HG02678 (cell line): ENCODE measurements around the gene OR10G3.

Experiments
- ATAC-seq: cut with Tn5 transposase; IDR thresholded peaks from one replicate; pipeline ENCODE4 v1.9.1; 2021; ENCODE audit warnings: mild to moderate bottlenecking, moderate library complexity; ENCODE audit not compliant: unreplicated experiment

OR10G3 gene

GRCh38 chr14:21536418-21537089 is 43.3 kb downstream of the OR10G3 start:
- no peak for ATAC-seq

- no peak for ATAC-seq
These were observed 44.1 kb downstream of the OR10G3 start for GRCh38 chr14:21535545-21536417.

- no peak for ATAC-seq
These were observed 45.3 kb downstream of the OR10G3 start for GRCh38 chr14:21534576-21534975.

- ATAC-seq = no peak
These were observed 46.6 kb downstream of the OR10G3 start for GRCh38 chr14:21533294-21533693.

- ATAC-seq = no peak
These were observed 50.4 kb downstream of the OR10G3 start for GRCh38 chr14:21529515-21529914.

GRCh38 chr14:21528381-21529348 is 51.2 kb downstream of the OR10G3 start:
- no peak for ATAC-seq

- no peak for ATAC-seq
These were observed 52.6 kb downstream of the OR10G3 start for GRCh38 chr14:21527318-21527679.

- ATAC-seq = peak; percentile 68
These were observed 53.1 kb downstream of the OR10G3 start for GRCh38 chr14:21526672-21527317.

GRCh38 chr14:21525962-21526671 is 53.8 kb downstream of the OR10G3 start, which contains the start of gene SALL2:
SALL2 (minus strand) TSS chr14:21526346; CDS start chr14:21526127, 219 bp downstream.
- ATAC-seq = peak; percentile 64

GRCh38 chr14:21525571-21525961 is 54.3 kb downstream of the OR10G3 start:
- no peak for ATAC-seq

- no peak for ATAC-seq
These were observed 55.0 kb downstream of the OR10G3 start for GRCh38 chr14:21524575-21525490.

- ATAC-seq = no peak
These were observed 56.7 kb downstream of the OR10G3 start for GRCh38 chr14:21523203-21523602.

- ATAC-seq = no peak
These were observed 58.4 kb downstream of the OR10G3 start for GRCh38 chr14:21521501-21521900.

GRCh38 chr14:21520767-21521166 is 59.1 kb downstream of the OR10G3 start:
- ATAC-seq = no peak

GRCh38 chr14:21518725-21519124 is 61.2 kb downstream of the OR10G3 start:
- no peak for ATAC-seq
